K562 (cell line): Measurements from ENCODE around the gene TMEM217. TPM values are rescaled to one million over a fixed set of nuclear protein-coding genes. Genes with fewer than 3 reads are reported as not detected.

Source experiments
- BCL6 ChIP-seq: fragments of 250-450 bp; sonication (Bioruptor Pico); IDR thresholded peaks from 2 replicates; pipeline ENCODE4 v1.4.0; 2020
- GTF2E2 ChIP-seq: fragments of 200-800 bp; sonication (Bioruptor generic); IDR thresholded peaks from 2 replicates; pipeline ENCODE4 v1.6.1; 2016; ENCODE audit warnings: missing genetic modification characterization, missing compliant biosample characterization
- HEY1 ChIP-seq: fragments of 250-450 bp; sonication (Bioruptor Pico); IDR thresholded peaks from 2 replicates; pipeline ENCODE4 v1.5.0; 2020; ENCODE audit warnings: mild to moderate bottlenecking, moderate library complexity, borderline replicate concordance
- KLF6 ChIP-seq: fragments of 250-450 bp; sonication (Bioruptor Pico); IDR thresholded peaks from 2 replicates; pipeline ENCODE4 v1.4.0; 2020; ENCODE audit warnings: mild to moderate bottlenecking, moderate library complexity, borderline replicate concordance
- MED1 ChIP-seq: sonication (generic); formaldehyde crosslinking; IDR thresholded peaks from 2 replicates; pipeline ENCODE4 v1.8.1; 2023; ENCODE audit warnings: missing genetic modification reagents, borderline replicate concordance
- NUFIP1 ChIP-seq: fragments of 450-650 bp; IDR thresholded peaks from 2 replicates; pipeline ENCODE4 v1.6.1; 2018; ENCODE audit not compliant: partially characterized antibody
- PML ChIP-seq: IDR thresholded peaks from 2 replicates; pipeline ENCODE4 v1.6.1; 2012; ENCODE audit warnings: low read length, inconsistent platforms
- POLR2B ChIP-seq: fragments of 450-650 bp; IDR thresholded peaks from 2 replicates; pipeline ENCODE4 v1.6.1; 2018; ENCODE audit warnings: low read depth; ENCODE audit not compliant: partially characterized antibody
- SIN3A ChIP-seq, 2 experiments: fragments of 150-350 bp in 1 of 2; IDR thresholded peaks; 2 replicates each; pipeline ENCODE4 v1.6.1; 2011 to 2016; ENCODE audit warnings: borderline replicate concordance in 2 of 2, low read depth in 2 of 2, low read length in 2 of 2, mild to moderate bottlenecking in 2 of 2, moderate library complexity in 2 of 2; ENCODE audit not compliant: control insufficient read depth in 1 of 2
- SMAD1 ChIP-seq: fragments of 150-350 bp; IDR thresholded peaks from 2 replicates; pipeline ENCODE4 v1.6.1; 2014; ENCODE audit warnings: low read length, low read depth; ENCODE audit not compliant: partially characterized antibody
- TAF1 ChIP-seq: IDR thresholded peaks from 2 replicates; pipeline ENCODE4 v1.6.1; 2011; ENCODE audit warnings: mild to moderate bottlenecking, low read length, moderate library complexity; ENCODE audit not compliant: insufficient read depth, control insufficient read depth, severe bottlenecking; ENCODE audit errors: extremely low read depth
- TSHZ1 ChIP-seq: fragments of 250-450 bp; sonication (Bioruptor Pico); IDR thresholded peaks from 2 replicates; pipeline ENCODE4 v1.4.0; 2020; ENCODE audit warnings: mild to moderate bottlenecking, moderate library complexity
- ZNF740 ChIP-seq, 3 experiments: fragments of 200-800 bp in 1 of 3; sonication (Bioruptor generic) in 1 of 3; sonication (generic) in 1 of 3; formaldehyde crosslinking in 1 of 3; IDR thresholded peaks; 2 replicates each; pipeline versions ENCODE4 v1.6.1 to v1.8.0; 2016 to 2022; ENCODE audit warnings: mild to moderate bottlenecking in 2 of 3, missing compliant biosample characterization in 2 of 3, missing genetic modification characterization in 2 of 3, missing genetic modification reagents in 1 of 3
- ZNF780A ChIP-seq: fragments of 250-450 bp; sonication (Bioruptor Pico); IDR thresholded peaks from 2 replicates; pipeline ENCODE4 v1.5.0; 2021; ENCODE audit warnings: mild to moderate bottlenecking
- polyA plus RNA-seq, 8 experiments: library from polyadenylated mRNA; depleted of rRNA in 4 of 8; stranded (reverse) in 5 of 8; unstranded in 3 of 8; fragments of >200 nt; fragmentation: Nextera tagmentation in 2 of 8; fragmentation: Illumina TruSeq in 1 of 8; extraction: Ambion mirVana in 2 of 8; extraction: Trizol in 1 of 8; gene quantifications; 2 replicates each; pipeline versions ENCODE4 v1.2.1 to v1.2.3, GENCODE V29; 2011 to 2014; ENCODE audit warnings: inconsistent platforms in 1 of 8, missing spikeins in 1 of 8
- total RNA-seq, 7 experiments: library from RNA; depleted of rRNA in 6 of 7; stranded (reverse); fragments of >200 nt in 6 of 7; fragmentation: Illumina TruSeq in 2 of 7; extraction: Trizol in 2 of 7; gene quantifications; 2 replicates each; pipeline versions ENCODE4 v1.2.1 to v1.2.3, GENCODE V29; 2011 to 2021; ENCODE audit warnings: low replicate concordance in 1 of 7
- TF ChIP-seq, protein P1 (sequence below): fragments of 450-650 bp; IDR thresholded peaks from 2 replicates; pipeline ENCODE4 v1.6.1; 2017; ENCODE audit warnings: antibody characterized with exemption, mild to moderate bottlenecking
- TF ChIP-seq, protein P2 (sequence below), 2 experiments: fragments of 250-450 bp in 1 of 2; fragments of 450-650 bp in 1 of 2; sonication (Bioruptor Pico) in 1 of 2; IDR thresholded peaks; 2 replicates each; pipeline versions ENCODE4 v1.6.1 to v1.8.0; 2016 to 2021; ENCODE audit warnings: mild to moderate bottlenecking in 2 of 2, moderate library complexity in 2 of 2, missing compliant biosample characterization in 1 of 2, missing genetic modification characterization in 1 of 2

TMEM217 gene
- total and polyA plus RNA-seq, 9 of the 15 experiments (the other 6 are each of a cell fraction or from before 2014, with no cell fraction given), result 1.3 to 8.0 (median 1.9) TPM

DNA sequence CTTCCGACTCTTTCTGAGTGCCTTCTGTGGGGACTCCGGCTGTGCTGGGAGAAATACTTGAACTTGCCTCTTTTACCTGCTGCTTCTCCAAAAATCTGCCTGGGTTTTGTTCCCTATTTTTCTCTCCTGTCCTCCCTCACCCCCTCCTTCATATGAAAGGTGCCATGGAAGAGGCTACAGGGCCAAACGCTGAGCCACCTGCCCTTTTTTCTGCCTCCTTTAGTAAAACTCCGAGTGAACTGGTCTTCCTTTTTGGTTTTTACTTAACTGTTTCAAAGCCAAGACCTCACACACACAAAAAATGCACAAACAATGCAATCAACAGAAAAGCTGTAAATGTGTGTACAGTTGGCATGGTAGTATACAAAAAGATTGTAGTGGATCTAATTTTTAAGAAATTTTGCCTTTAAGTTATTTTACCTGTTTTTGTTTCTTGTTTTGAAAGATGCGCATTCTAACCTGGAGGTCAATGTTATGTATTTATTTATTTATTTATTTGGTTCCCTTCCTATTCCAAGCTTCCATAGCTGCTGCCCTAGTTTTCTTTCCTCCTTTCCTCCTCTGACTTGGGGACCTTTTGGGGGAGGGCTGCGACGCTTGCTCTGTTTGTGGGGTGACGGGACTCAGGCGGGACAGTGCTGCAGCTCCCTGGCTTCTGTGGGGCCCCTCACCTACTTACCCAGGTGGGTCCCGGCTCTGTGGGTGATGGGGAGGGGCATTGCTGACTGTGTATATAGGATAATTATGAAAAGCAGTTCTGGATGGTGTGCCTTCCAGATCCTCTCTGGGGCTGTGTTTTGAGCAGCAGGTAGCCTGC is 83.2 kb downstream of the TMEM217 start (continued):
- TF ChIP-seq TSHZ1 (CRISPR knock-in tag) (no peak), MED1 (CRISPR knock-in tag) (no peak), GTF2E2 (tag) (0 out of 2 replicates have a peak, but pooled peaks have one; percentile 46), SMAD1 (peak; percentile 63), POLR2B (peak; percentile 17), KLF6 (CRISPR knock-in tag) (0 out of 2 replicates have a peak, but pooled peaks have one; percentile 5), SIN3A (IDR thresholded peaks at IDR 0.05; ENCODE audit: borderline replicate concordance in 2 of 2, control insufficient read depth in 1 of 2, low read depth in 2 of 2, low read length in 2 of 2) (peak; percentile 25 to 54; a peak in 2 of 4 replicates), HEY1 (CRISPR knock-in tag) (peak; percentile 52; the same call in 1 of the 2 replicates), PML (peak; percentile 27; the same call in 1 of the 2 replicates), ZNF740 (CRISPR knock-in tag; IDR thresholded peaks at IDR 0.05) (no peak), ZNF740 (tag; IDR thresholded peaks at IDR 0.05) (no peak), ZNF780A (CRISPR knock-in tag) (0 out of 2 replicates have a peak, but pooled peaks have one; percentile 30), TAF1 (no peak), BCL6 (CRISPR knock-in tag) (no peak), NUFIP1 (no peak)
- TF ChIP-seq, protein P1, sequence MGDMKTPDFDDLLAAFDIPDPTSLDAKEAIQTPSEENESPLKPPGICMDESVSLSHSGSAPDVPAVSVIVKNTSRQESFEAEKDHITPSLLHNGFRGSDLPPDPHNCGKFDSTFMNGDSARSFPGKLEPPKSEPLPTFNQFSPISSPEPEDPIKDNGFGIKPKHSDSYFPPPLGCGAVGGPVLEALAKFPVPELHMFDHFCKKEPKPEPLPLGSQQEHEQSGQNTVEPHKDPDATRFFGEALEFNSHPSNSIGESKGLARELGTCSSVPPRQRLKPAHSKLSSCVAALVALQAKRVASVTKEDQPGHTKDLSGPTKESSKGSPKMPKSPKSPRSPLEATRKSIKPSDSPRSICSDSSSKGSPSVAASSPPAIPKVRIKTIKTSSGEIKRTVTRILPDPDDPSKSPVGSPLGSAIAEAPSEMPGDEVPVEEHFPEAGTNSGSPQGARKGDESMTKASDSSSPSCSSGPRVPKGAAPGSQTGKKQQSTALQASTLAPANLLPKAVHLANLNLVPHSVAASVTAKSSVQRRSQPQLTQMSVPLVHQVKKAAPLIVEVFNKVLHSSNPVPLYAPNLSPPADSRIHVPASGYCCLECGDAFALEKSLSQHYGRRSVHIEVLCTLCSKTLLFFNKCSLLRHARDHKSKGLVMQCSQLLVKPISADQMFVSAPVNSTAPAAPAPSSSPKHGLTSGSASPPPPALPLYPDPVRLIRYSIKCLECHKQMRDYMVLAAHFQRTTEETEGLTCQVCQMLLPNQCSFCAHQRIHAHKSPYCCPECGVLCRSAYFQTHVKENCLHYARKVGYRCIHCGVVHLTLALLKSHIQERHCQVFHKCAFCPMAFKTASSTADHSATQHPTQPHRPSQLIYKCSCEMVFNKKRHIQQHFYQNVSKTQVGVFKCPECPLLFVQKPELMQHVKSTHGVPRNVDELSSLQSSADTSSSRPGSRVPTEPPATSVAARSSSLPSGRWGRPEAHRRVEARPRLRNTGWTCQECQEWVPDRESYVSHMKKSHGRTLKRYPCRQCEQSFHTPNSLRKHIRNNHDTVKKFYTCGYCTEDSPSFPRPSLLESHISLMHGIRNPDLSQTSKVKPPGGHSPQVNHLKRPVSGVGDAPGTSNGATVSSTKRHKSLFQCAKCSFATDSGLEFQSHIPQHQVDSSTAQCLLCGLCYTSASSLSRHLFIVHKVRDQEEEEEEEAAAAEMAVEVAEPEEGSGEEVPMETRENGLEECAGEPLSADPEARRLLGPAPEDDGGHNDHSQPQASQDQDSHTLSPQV, result no peak
- TF ChIP-seq, protein P2, sequence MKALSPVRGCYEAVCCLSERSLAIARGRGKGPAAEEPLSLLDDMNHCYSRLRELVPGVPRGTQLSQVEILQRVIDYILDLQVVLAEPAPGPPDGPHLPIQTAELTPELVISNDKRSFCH (CRISPR knock-in tag; IDR thresholded peaks at IDR 0.05), result no peak
- TF ChIP-seq, protein P2 (tag; IDR thresholded peaks at IDR 0.05), result no peak
